HL-60 (cell line): ENCODE measurements around the gene ST3GAL4.

Experiments used
- DNase-seq, 2 experiments: peaks; one replicate each; pipeline ENCODE4 v3.0.0-alpha.2; 2010 to 2020; ENCODE audit warnings: low read depth in 1 of 2, low spot score in 1 of 2
- H3K27ac ChIP-seq: fragments of 250-450 bp; sonication (Bioruptor Pico); replicated peaks from 2 replicates; pipeline ENCODE4 v1.5.1; 2020; ENCODE audit warnings: mild to moderate bottlenecking, moderate library complexity
- H3K27me3 ChIP-seq: fragments of 250-450 bp; sonication (Bioruptor Pico); 2 replicates; pipeline ENCODE4 v1.5.1; 2021; ENCODE audit warnings: mild to moderate bottlenecking, moderate library complexity; ENCODE audit not compliant: insufficient read depth, poor library complexity, severe bottlenecking
- H3K4me3 ChIP-seq: replicated peaks from 2 replicates; pipeline ENCODE4 v1.5.1; 2011; ENCODE audit warnings: mild to moderate bottlenecking, control low read depth, low read length; ENCODE audit not compliant: insufficient read depth
- GABPA ChIP-seq: IDR thresholded peaks from 2 replicates; pipeline ENCODE4 v1.6.1; 2012; ENCODE audit warnings: low read depth
- POLR2AphosphoS5 ChIP-seq: IDR thresholded peaks from 2 replicates; pipeline ENCODE4 v1.6.1; 2012; ENCODE audit warnings: low read depth
- SPI1 ChIP-seq: IDR thresholded peaks from 2 replicates; pipeline ENCODE4 v1.6.1; 2012; ENCODE audit warnings: low read depth, mild to moderate bottlenecking, borderline replicate concordance
- TF ChIP-seq, protein P1 (sequence below): IDR thresholded peaks from one replicate; pipeline ENCODE4 v1.5.1; 2011; ENCODE audit warnings: low read length, control low read depth, inconsistent platforms; ENCODE audit not compliant: insufficient read depth
- TF ChIP-seq, protein P2 (sequence below): IDR thresholded peaks from 2 replicates; pipeline ENCODE4 v1.6.1; 2012; ENCODE audit warnings: low read depth; ENCODE audit not compliant: insufficient replicate concordance

The ST3GAL4 gene

DNA sequence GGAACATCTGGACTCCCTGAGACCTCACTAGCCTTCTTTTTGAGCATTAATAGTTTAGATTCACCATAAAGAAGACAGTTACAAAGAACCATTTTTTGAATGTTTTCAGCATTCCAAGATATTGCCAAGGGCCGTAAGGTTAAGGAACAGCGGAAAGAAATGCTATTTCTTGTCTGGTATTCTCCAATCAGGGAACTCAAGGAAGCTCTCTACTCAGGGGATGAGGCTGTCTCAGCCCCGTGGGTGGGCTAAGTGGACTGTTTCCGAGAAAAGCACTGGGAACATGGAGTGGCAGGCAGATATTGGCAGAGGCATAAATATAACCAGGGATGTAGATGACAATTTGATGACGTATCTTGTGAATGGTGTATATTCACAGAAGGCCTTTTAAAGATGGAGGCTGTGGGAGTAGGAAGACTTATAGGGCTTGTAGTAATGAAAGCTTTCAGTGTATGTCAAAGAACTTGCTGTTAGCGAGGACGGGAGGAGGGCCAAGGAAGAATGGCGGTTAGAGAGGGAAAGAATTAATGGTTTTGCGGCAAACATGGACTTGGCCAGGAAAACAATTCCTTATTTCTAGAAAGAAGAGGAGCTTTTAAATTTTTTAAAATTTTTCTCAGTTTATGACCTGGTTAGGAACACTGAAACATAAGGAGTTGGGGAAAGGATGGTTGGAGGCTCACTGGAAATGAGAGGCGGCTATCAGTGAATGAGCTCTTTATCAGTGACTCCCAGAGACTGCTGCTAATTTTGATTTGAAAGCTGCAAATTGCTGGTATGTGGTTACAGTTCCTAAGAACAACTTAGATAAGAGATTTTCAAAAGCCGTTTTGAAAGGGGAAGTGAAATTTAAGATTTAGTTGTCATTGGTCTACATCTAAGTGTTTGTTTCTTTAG is 64.6 kb downstream of the ST3GAL4 start:
- DNase-seq, result peak; percentile 22 to 30
- H3K4me3 ChIP-seq, result no peak overlapping the region
- peak overlapping the region; percentile 34 for H3K27ac ChIP-seq
- no peaks in the 10 kb centered on the region for H3K27me3 ChIP-seq
- no peak for TF ChIP-seq GABPA
- TF ChIP-seq SPI1, result peak; percentile 88

DNA sequence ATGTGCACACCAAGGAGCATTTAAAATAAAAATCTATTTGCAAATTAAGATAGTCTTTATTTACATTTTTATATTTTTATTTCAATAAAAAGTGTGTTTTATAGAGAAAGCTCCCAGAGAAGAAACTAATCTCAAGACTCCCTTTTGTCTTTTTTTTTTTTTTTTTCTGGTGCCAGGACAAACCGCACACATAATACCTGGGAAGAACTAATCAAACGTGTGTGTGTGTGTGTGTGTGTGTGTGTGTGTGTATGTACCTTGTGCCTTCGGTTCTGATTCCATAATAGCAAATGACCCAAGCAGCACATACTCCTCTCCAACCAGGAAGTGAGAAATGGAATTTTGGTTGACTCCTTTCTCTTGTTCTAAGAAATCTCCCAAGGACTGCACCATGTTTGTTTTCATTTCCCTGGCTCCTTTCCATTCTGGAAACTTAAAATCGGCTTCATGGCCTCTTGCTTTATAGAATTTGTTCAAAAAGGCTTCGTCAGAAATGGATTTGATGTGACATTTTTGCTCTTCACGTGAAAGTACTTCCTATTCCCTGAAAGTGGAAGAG is 65.3 kb downstream of the ST3GAL4 start:
- TF ChIP-seq, protein P1, sequence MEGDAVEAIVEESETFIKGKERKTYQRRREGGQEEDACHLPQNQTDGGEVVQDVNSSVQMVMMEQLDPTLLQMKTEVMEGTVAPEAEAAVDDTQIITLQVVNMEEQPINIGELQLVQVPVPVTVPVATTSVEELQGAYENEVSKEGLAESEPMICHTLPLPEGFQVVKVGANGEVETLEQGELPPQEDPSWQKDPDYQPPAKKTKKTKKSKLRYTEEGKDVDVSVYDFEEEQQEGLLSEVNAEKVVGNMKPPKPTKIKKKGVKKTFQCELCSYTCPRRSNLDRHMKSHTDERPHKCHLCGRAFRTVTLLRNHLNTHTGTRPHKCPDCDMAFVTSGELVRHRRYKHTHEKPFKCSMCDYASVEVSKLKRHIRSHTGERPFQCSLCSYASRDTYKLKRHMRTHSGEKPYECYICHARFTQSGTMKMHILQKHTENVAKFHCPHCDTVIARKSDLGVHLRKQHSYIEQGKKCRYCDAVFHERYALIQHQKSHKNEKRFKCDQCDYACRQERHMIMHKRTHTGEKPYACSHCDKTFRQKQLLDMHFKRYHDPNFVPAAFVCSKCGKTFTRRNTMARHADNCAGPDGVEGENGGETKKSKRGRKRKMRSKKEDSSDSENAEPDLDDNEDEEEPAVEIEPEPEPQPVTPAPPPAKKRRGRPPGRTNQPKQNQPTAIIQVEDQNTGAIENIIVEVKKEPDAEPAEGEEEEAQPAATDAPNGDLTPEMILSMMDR, result no peak
- TF ChIP-seq, protein P2, sequence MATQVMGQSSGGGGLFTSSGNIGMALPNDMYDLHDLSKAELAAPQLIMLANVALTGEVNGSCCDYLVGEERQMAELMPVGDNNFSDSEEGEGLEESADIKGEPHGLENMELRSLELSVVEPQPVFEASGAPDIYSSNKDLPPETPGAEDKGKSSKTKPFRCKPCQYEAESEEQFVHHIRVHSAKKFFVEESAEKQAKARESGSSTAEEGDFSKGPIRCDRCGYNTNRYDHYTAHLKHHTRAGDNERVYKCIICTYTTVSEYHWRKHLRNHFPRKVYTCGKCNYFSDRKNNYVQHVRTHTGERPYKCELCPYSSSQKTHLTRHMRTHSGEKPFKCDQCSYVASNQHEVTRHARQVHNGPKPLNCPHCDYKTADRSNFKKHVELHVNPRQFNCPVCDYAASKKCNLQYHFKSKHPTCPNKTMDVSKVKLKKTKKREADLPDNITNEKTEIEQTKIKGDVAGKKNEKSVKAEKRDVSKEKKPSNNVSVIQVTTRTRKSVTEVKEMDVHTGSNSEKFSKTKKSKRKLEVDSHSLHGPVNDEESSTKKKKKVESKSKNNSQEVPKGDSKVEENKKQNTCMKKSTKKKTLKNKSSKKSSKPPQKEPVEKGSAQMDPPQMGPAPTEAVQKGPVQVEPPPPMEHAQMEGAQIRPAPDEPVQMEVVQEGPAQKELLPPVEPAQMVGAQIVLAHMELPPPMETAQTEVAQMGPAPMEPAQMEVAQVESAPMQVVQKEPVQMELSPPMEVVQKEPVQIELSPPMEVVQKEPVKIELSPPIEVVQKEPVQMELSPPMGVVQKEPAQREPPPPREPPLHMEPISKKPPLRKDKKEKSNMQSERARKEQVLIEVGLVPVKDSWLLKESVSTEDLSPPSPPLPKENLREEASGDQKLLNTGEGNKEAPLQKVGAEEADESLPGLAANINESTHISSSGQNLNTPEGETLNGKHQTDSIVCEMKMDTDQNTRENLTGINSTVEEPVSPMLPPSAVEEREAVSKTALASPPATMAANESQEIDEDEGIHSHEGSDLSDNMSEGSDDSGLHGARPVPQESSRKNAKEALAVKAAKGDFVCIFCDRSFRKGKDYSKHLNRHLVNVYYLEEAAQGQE, result no peak
- TF ChIP-seq SPI1 (no peak), GABPA (no peak), POLR2AphosphoS5 (no peak)
- no peak for DNase-seq
- no peak overlapping the region; the same call in 1 of the 2 replicates for H3K27ac ChIP-seq
- no peak overlapping the region for H3K4me3 ChIP-seq
- no peaks in the 10 kb centered on the region for H3K27me3 ChIP-seq

DNA sequence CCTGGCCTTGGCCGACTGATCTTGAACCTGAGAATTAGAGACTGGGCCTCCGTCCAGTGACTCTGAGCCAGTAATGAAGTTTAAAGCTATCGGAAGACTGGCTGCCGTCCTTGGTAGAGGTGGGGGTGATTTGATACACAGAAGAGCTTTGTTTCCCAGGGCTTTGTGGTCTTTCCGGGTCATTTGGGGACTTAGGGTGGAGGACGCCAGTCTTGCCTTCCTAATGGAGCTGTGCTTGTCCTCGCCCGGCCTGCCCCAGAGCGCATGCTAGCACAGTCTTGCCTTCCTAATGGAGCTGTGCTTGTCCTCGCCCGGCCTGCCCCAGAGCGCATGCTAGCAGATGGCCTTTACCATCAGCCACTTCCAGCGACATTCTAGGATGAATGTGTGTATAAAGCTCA is 65.8 kb downstream of the ST3GAL4 start:
- H3K27ac ChIP-seq, result no peak overlapping the region; the same call in 1 of the 2 replicates
- no peak overlapping the region for H3K4me3 ChIP-seq
- no peak for DNase-seq
- TF ChIP-seq, protein P2, result no peak
- H3K27me3 ChIP-seq, result no peaks in the 10 kb centered on the region

DNA sequence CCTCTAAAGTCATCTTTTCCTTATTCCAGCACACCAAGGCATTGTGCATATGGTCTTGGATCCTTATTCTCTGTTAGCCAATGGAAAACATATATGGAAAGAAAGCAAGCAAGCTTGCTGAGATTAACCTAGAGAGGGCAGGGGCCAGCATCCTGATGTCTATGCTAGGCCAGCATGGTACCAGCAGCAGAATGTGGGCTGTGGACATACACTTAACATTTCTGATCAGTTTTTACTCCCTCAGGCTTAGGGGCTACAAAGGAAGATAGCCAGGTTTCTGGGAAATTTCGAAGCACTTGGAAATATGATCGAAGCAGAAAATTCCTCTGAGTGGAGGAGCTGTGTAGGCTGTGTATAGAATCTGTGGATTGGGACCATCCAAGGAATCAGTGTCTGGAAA is 67.0 kb downstream of the ST3GAL4 start:
- H3K27ac ChIP-seq, result no peak overlapping the region
- H3K27me3 ChIP-seq, result no peaks in the 10 kb centered on the region
- no peak overlapping the region for H3K4me3 ChIP-seq
- no peak; the same call in 1 of the 2 replicates for TF ChIP-seq POLR2AphosphoS5
- TF ChIP-seq GABPA, result no peak
- TF ChIP-seq, protein P2, result no peak
- TF ChIP-seq, protein P1, result no peak
- TF ChIP-seq SPI1, result no peak
- no peak for DNase-seq
